HepG2 (cell line): ENCODE results near the gene CAND2. TPM values are rescaled to one million over a fixed set of nuclear protein-coding genes. Genes with fewer than 3 reads are reported as not detected.

ENCODE experiments used
- HDAC2 ChIP-seq: sonication (generic); formaldehyde crosslinking; IDR thresholded peaks from 2 replicates; pipeline ENCODE4 v1.4.0; 2020; ENCODE audit warnings: missing genetic modification reagents
- ZFX ChIP-seq: sonication (generic); formaldehyde crosslinking; IDR thresholded peaks from 2 replicates; pipeline ENCODE4 v1.4.0; 2020; ENCODE audit warnings: mild to moderate bottlenecking, low read depth, missing genetic modification reagents, moderate library complexity
- ZNF251 ChIP-seq: sonication (generic); formaldehyde crosslinking; IDR thresholded peaks from 2 replicates; pipeline ENCODE4 v1.9.0; 2021; ENCODE audit warnings: mild to moderate bottlenecking, missing genetic modification reagents
- ZNF557 ChIP-seq: sonication (generic); formaldehyde crosslinking; IDR thresholded peaks from 2 replicates; pipeline ENCODE4 v1.4.0; 2020; ENCODE audit warnings: missing genetic modification reagents
- ZNF577 ChIP-seq: sonication (generic); formaldehyde crosslinking; IDR thresholded peaks from 2 replicates; pipeline ENCODE4 v1.4.0; 2020; ENCODE audit warnings: mild to moderate bottlenecking, low read depth, missing genetic modification reagents, borderline replicate concordance
- polyA plus RNA-seq, 8 experiments: library from polyadenylated mRNA; depleted of rRNA in 3 of 8; stranded (reverse) in 7 of 8; unstranded in 1 of 8; fragments of >200 nt; fragmentation: Illumina TruSeq in 4 of 8; extraction: Trizol in 4 of 8; gene quantifications; 2 replicates each; pipeline versions ENCODE4 v1.2.1 to v1.2.3, GENCODE V29; 2011 to 2016; ENCODE audit warnings: low read depth in 4 of 8, missing spikeins in 1 of 8, mixed read lengths in 1 of 8; ENCODE audit not compliant: insufficient read depth in 1 of 8
- total RNA-seq, 5 experiments: library from RNA; depleted of rRNA; stranded (reverse); fragments of >200 nt; fragmentation: Illumina TruSeq; extraction: Trizol; gene quantifications; 2 replicates each; pipeline ENCODE4 v1.2.3, GENCODE V29; 2016; ENCODE audit warnings: low read depth in 1 of 5
- TF ChIP-seq, protein P1 (sequence below): sonication (generic); formaldehyde crosslinking; IDR thresholded peaks from 2 replicates; pipeline ENCODE4 v1.4.0; 2020; ENCODE audit warnings: mild to moderate bottlenecking, missing genetic modification reagents
- TF ChIP-seq, protein P2 (sequence below): sonication (generic); formaldehyde crosslinking; IDR thresholded peaks from 2 replicates; pipeline ENCODE4 v1.5.1; 2020; ENCODE audit warnings: missing genetic modification reagents, mild to moderate bottlenecking, borderline replicate concordance
- TF ChIP-seq, protein P3 (sequence below): sonication (generic); formaldehyde crosslinking; IDR thresholded peaks from 2 replicates; pipeline ENCODE4 v1.4.0; 2020; ENCODE audit warnings: missing genetic modification reagents, borderline replicate concordance

The CAND2 gene
- total and polyA plus RNA-seq, 2 of the 13 experiments (the other 11 are each of a cell fraction or from before 2014, with no cell fraction given), result 0.01 TPM; not detected in 1

DNA sequence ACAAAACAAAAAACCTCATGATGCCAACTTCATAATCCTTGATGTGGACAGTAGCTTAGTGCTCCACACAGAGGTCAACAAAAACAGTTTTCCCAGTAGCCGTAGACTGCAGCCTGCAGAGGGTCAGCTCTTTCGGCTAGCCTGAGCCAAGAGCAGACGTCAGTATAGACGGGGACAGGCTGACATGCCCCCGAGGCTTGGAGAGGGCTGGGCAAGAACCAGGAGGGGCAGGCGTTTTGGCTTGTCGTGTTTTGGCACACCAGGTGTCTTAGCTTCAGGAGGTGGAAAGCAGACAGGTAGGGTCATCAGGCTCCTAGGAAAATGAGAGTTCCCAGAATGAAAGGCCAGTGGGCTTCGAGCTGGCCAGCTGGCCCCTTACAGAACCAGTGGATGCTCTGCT, 21.8 kb downstream of the CAND2 start (continued):
- TF ChIP-seq, protein P1, sequence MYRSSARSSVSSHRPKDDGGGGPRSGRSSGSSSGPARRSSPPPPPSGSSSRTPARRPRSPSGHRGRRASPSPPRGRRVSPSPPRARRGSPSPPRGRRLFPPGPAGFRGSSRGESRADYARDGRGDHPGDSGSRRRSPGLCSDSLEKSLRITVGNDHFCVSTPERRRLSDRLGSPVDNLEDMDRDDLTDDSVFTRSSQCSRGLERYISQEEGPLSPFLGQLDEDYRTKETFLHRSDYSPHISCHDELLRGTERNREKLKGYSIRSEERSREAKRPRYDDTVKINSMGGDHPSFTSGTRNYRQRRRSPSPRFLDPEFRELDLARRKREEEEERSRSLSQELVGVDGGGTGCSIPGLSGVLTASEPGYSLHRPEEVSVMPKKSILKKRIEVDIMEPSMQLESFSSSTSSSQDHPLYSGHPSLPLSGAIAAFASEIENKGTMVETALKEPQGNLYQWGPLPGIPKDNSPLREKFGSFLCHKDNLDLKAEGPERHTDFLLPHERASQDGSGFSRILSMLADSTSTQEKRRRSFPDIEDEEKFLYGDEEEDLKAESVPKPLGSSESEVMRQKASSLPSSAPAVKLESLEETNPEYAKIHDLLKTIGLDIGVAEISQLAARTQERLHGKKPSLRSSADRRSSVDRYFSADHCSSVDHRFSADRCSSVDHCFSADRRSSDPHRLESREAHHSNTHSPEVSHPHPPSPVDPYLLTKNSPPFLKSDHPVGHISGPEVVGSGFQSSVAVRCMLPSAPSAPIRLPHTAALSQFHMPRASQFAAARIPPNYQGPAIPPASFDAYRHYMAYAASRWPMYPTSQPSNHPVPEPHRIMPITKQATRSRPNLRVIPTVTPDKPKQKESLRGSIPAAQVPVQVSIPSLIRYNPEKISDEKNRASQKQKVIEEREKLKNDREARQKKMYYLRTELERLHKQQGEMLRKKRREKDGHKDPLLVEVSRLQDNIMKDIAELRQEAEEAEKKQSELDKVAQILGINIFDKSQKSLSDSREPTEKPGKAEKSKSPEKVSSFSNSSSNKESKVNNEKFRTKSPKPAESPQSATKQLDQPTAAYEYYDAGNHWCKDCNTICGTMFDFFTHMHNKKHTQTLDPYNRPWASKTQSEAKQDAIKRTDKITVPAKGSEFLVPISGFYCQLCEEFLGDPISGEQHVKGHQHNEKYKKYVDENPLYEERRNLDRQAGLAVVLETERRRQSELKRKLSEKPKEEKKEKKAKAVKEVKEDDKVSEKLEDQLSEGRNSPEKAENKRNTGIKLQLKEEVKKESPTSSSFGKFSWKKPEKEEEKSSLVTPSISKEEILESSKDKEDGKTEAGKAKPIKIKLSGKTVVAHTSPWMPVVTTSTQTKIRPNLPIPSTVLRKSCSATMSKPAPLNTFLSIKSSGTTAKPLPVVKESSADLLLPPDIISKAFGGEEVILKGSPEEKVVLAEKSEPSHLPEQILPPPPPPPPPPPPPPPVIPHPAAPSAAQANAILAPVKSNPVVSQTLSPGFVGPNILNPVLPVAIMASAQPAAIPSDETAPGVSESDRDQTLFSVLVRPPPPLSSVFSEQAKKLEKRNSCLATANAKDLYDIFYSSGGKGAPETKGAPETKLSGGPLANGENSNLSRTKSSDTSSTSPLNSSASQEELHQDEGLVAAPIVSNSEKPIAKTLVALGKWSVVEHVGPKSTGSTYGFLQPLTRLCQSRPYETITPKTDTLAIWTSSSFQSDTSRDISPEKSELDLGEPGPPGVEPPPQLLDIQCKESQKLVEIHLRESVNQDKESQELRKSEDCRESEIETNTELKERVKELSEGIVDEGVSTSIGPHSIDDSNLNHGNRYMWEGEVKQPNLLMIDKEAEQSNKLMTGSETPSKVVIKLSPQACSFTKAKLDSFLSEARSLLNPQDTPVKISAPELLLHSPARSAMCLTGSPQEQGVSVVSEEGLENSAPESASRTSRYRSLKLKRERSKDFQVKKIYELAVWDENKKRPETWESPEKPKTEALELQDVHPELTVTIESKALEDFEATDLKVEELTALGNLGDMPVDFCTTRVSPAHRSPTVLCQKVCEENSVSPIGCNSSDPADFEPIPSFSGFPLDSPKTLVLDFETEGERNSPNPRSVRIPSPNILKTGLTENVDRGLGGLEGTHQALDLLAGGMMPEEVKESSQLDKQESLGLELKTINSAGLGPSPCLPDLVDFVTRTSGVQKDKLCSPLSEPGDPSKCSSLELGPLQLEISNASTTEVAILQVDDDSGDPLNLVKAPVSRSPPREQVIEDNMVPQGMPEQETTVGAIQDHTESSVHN (CRISPR knock-in tag), result no peak
- TF ChIP-seq, protein P2, sequence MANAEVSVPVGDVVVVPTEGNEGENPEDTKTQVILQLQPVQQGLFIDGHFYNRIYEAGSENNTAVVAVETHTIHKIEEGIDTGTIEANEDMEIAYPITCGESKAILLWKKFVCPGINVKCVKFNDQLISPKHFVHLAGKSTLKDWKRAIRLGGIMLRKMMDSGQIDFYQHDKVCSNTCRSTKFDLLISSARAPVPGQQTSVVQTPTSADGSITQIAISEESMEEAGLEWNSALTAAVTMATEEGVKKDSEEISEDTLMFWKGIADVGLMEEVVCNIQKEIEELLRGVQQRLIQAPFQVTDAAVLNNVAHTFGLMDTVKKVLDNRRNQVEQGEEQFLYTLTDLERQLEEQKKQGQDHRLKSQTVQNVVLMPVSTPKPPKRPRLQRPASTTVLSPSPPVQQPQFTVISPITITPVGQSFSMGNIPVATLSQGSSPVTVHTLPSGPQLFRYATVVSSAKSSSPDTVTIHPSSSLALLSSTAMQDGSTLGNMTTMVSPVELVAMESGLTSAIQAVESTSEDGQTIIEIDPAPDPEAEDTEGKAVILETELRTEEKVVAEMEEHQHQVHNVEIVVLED (CRISPR knock-in tag), result no peak
- TF ChIP-seq HDAC2 (CRISPR knock-in tag), result no peak
- no peak for TF ChIP-seq ZNF557
- TF ChIP-seq, protein P3, sequence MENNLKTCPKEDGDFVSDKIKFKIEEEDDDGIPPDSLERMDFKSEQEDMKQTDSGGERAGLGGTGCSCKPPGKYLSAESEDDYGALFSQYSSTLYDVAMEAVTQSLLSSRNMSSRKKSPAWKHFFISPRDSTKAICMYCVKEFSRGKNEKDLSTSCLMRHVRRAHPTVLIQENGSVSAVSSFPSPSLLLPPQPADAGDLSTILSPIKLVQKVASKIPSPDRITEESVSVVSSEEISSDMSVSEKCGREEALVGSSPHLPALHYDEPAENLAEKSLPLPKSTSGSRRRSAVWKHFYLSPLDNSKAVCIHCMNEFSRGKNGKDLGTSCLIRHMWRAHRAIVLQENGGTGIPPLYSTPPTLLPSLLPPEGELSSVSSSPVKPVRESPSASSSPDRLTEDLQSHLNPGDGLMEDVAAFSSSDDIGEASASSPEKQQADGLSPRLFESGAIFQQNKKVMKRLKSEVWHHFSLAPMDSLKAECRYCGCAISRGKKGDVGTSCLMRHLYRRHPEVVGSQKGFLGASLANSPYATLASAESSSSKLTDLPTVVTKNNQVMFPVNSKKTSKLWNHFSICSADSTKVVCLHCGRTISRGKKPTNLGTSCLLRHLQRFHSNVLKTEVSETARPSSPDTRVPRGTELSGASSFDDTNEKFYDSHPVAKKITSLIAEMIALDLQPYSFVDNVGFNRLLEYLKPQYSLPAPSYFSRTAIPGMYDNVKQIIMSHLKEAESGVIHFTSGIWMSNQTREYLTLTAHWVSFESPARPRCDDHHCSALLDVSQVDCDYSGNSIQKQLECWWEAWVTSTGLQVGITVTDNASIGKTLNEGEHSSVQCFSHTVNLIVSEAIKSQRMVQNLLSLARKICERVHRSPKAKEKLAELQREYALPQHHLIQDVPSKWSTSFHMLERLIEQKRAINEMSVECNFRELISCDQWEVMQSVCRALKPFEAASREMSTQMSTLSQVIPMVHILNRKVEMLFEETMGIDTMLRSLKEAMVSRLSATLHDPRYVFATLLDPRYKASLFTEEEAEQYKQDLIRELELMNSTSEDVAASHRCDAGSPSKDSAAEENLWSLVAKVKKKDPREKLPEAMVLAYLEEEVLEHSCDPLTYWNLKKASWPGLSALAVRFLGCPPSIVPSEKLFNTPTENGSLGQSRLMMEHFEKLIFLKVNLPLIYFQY (CRISPR knock-in tag), result no peak
- TF ChIP-seq ZNF251 (CRISPR knock-in tag), result no peak
- TF ChIP-seq ZNF577 (CRISPR knock-in tag), result no peak
- TF ChIP-seq ZFX, result no peak
